Measurements from ENCODE around the gene ATP8B4. TPM values are rescaled to one million over a fixed set of nuclear protein-coding genes. Genes with fewer than 3 reads are reported as not detected.

Gene ATP8B4
- total RNA-seq, 2 donors from 2014 or later: 20.0 to 26.1 TPM

DNA sequence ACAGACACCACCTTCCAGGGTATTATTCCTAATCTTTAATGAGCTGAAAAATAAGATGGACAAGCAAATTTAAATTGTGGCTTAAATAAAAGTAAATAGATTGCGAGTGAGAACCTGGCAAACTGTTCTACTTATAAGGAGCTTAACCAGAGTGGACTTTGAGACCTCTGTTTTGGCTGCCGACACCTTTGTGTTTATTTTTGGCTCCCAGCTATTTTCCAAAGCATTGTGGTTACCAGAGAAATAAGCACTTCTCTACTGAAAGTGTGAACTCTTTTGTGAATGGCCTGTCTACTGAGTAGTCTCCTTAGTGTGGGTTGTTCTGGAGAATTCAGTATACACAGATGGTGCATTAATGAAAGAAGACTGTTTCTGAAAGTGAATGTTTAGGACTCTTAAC lies 109.4 kb downstream of the ATP8B4 start:
- Mint-ChIP-seq H3K27ac (no peak overlapping the region), H3K27me3 (peaks cover 7% of the 10 kb centered on the region), H3K4me3 (no peak overlapping the region), H3K36me3 (ENCODE audit: low read depth) (no peaks in the 10 kb centered on the region), H3K9me3 (no peaks in the 10 kb centered on the region), H3K4me1 (no peaks in the 10 kb centered on the region)
- no peak for ATAC-seq (replicated peaks)

DNA sequence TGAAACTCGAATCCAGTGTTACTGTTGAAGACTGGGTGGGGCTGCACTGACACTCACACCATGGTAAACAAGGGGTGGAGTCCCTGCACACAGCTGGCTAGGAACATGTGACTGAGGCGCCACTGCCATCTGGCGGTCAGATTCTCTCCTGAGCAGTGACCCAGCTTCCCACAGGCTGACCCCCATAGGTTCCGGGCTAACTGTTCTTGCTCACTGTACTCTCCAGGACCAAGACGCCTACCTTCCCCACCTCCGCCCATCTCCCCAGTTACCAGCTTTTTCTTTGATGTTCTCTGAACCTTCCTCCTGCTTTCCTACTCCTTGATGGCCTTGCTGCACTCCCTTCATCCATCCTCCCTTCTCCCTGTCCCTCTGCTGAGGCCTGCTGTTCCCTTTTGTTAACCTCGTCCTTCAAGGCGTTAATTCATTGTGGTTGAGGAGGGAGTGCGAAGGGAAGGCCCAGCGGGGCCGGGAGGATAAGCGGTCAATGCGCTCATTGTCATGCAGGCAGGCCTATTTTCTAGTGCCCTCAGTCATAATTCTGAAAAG lies 115.2 kb downstream of the ATP8B4 start:
- Mint-ChIP-seq H3K27me3 (peaks cover 2% of the 10 kb centered on the region), H3K4me3 (no peak overlapping the region), H3K4me1 (no peaks in the 10 kb centered on the region), H3K9me3 (no peaks in the 10 kb centered on the region), H3K27ac (peak overlapping the region; percentile 17), H3K36me3 (ENCODE audit: low read depth) (no peaks in the 10 kb centered on the region)
- peak; percentile 99 for ATAC-seq (replicated peaks)

DNA sequence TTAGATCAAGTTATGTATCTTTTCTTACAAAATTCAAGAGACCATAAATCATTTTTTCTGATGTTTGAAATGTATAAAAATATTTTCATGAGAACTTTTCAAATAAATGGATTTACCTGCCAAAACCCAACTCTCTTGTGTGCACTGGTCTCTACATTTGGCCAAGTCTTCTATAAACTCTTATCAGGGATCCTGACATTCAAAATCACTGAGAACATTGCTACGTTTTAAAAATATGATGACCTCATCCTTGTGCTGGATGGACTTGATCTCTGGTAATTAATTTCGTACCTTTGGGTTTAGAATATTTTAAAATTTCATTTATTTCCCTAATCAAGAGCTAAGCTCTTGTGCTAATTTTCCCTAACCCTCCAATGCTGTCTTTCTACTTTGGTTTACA lies 127.4 kb downstream of the ATP8B4 start:
- H3K36me3 Mint-ChIP-seq (ENCODE audit: low read depth): no peaks in the 10 kb centered on the region
- no peaks in the 10 kb centered on the region for H3K4me1 Mint-ChIP-seq
- no peaks in the 10 kb centered on the region for H3K9me3 Mint-ChIP-seq
- H3K27ac Mint-ChIP-seq: no peak overlapping the region
- no peak for ATAC-seq (replicated peaks)
- H3K4me3 Mint-ChIP-seq: no peak overlapping the region
- no peaks in the 10 kb centered on the region for H3K27me3 Mint-ChIP-seq

DNA sequence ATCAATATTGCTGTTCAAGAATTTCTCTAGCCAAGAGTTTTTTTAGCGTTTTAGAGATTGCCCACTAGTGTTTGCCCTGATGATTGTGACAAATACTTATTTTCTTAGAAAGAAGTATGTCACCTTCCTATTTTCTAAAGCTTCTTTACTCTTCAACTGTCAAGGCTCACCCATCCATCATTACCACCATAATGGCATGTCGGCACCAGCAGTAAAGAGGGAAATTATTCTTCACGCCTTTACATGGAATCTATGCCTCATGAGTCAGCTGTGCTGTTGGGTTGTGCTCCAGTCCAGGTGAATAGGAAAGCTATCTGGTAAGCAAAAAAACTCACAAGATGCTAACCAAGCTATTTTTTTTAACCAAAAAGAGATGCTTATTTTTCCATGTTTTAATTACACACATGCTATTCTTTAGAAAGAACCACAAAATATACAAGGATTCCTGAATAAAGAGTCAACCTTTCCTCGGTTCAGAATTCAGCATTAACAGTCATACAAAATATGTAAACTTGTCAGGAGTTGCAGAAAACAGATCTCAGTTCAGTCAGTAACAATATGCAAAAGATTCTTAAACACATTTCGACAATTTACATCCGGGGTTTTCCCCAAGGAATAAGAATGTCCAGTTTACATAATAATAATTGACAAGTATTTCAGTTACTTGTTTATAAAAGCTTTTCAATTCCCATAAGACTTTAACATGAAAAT lies 128.0 kb downstream of the ATP8B4 start:
- H3K4me3 Mint-ChIP-seq: no peak overlapping the region
- H3K9me3 Mint-ChIP-seq: no peaks in the 10 kb centered on the region
- H3K27me3 Mint-ChIP-seq: no peaks in the 10 kb centered on the region
- H3K27ac Mint-ChIP-seq: no peak overlapping the region
- no peaks in the 10 kb centered on the region for H3K4me1 Mint-ChIP-seq
- no peak for ATAC-seq (replicated peaks)
- no peaks in the 10 kb centered on the region for H3K36me3 Mint-ChIP-seq (ENCODE audit: low read depth)

DNA sequence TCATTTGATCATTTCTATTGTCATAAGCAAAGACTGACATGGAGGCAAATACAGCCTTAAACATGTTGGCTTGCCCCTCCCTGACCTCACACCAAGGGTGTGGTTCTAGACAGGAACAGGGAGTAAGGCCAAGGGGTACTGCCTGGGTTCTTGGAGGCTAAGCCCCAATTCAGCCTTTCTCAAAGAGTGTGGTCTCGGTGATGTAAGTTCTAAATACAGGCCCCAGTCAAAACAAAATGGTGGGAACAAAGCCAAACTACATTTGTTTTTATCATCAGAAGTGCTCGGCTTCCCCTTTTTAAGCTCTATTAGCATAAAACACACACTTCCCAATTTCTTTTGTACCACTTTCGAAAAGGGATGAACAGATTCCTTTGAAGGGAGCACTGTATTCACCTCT lies 129.5 kb downstream of the ATP8B4 start:
- Mint-ChIP-seq H3K4me3 (no peak overlapping the region), H3K4me1 (no peaks in the 10 kb centered on the region), H3K27me3 (no peaks in the 10 kb centered on the region), H3K36me3 (ENCODE audit: low read depth) (no peaks in the 10 kb centered on the region), H3K27ac (no peak overlapping the region), H3K9me3 (no peaks in the 10 kb centered on the region)
- no peak for ATAC-seq (replicated peaks)

DNA sequence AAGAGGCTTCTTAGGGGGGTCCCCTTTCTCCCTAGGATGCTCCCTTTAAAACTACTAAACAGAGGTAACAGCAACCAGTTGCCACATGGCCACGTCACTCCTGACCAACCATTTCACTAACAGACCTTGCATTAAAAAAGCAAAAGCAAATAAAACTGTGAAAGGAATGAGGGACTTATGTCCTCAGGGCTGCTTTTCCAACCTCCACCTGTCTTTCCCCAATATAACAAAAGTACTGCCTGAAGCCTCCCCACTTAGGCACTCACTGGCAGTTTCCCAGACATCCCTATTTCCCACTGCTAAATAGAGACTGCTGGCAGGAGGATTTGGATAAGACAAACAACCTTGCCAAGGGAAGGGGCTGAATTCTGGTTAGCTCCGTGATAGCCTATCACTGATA lies 130.3 kb downstream of the ATP8B4 start:
- Mint-ChIP-seq H3K9me3 (no peaks in the 10 kb centered on the region), H3K27me3 (peaks cover under 1% of the 10 kb centered on the region), H3K27ac (no peak overlapping the region), H3K4me1 (no peaks in the 10 kb centered on the region), H3K36me3 (ENCODE audit: low read depth) (no peaks in the 10 kb centered on the region), H3K4me3 (no peak overlapping the region)
- no peak for ATAC-seq (replicated peaks)

DNA sequence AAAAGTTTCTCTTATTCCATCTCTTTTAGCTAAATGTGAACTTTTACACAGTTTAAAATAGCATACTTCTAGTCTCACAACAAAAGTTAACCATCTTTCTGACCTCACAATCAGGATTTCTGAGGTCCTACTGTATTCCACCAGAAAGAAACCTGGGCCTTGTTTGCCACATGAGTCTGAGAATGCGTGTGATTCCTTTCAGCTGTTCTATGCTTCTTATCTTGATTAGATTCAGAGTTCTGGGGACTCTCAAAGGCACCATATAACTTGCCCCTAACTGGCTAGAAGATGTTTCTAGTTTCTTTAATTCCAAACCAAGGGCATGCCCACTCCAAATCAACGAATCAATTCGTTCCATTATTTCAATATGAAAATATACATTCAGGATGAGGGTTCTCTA lies 131.1 kb downstream of the ATP8B4 start:
- Mint-ChIP-seq H3K27ac (no peak overlapping the region), H3K27me3 (peaks cover 6% of the 10 kb centered on the region), H3K36me3 (ENCODE audit: low read depth) (no peaks in the 10 kb centered on the region), H3K4me1 (no peaks in the 10 kb centered on the region), H3K4me3 (no peak overlapping the region), H3K9me3 (no peaks in the 10 kb centered on the region)
- ATAC-seq (replicated peaks): no peak

DNA sequence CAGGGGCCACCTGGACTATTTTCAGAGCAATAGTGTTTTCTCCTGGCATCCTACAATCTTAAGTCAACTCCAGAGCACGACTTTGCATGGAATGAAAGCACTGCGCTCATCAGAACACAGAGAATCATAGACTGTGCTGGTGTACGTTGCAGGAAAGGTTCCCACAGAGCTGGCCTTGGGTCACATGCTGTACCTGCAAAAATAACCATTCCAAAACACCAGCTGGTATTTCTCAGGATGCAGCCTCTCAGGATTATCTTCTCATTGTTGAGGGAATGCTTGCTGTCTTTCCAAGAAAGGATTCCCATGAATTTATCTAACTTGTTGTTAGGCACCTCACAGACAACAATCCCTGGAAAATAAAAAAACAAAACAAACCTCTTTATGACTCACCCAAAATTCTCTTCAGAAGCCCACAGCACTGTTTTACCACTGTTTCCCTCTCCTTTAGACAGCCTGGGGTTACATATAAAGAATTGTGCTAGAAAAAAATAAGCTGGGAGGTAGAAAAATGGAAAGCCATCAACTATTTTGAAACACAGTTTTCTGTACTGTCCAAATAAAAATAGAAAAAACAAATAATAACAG lies 131.7 kb downstream of the ATP8B4 start:
- H3K4me1 Mint-ChIP-seq: no peaks in the 10 kb centered on the region
- no peak overlapping the region for H3K27ac Mint-ChIP-seq
- no peak for ATAC-seq (replicated peaks)
- H3K4me3 Mint-ChIP-seq: no peak overlapping the region
- peaks cover 6% of the 10 kb centered on the region for H3K27me3 Mint-ChIP-seq
- no peaks in the 10 kb centered on the region for H3K36me3 Mint-ChIP-seq (ENCODE audit: low read depth)
- H3K9me3 Mint-ChIP-seq: no peaks in the 10 kb centered on the region

DNA sequence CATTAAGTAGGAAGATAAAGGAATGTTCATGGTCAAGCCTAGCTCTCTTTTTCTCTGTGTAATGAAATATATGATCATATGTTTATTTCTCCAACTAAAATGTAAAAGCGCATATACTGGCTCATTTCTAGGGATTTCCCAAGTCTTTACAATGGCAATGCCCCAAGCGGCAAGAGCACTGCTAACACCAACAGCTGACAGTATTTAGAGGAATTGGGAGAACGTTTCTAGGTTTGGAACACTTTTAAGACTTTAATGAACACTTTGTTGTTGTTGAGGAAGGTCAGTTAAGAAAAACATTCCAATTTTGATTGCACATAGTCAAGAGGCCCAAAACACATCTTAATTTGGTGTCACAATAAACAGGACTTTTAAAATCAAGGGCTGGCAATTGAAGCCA lies 132.7 kb downstream of the ATP8B4 start:
- no peaks in the 10 kb centered on the region for H3K4me1 Mint-ChIP-seq
- H3K27ac Mint-ChIP-seq: no peak overlapping the region
- H3K9me3 Mint-ChIP-seq: no peaks in the 10 kb centered on the region
- H3K36me3 Mint-ChIP-seq (ENCODE audit: low read depth): no peaks in the 10 kb centered on the region
- no peak for ATAC-seq (replicated peaks)
- peaks cover 6% of the 10 kb centered on the region for H3K27me3 Mint-ChIP-seq
- no peak overlapping the region for H3K4me3 Mint-ChIP-seq

DNA sequence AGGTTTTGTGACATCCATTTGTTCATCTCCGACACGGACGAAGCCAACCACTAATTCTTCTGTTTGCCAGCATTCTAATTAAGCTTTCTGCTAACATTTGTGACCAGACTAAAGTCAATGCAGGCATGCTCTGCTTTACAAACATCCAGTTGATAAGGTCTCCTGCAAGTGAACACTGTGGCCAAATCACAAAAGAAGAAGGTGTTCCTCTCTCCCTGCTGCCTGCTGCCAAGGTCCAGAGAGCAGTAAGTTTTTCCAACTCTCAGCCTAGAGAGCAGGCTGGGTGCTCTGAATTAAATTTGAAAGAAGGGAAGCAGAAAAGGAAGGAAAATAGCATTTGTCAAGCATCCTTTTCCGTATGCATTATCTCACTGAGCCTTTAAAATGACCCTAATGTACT lies 133.6 kb downstream of the ATP8B4 start:
- Mint-ChIP-seq H3K36me3 (ENCODE audit: low read depth) (no peaks in the 10 kb centered on the region), H3K4me3 (no peak overlapping the region), H3K27ac (no peak overlapping the region), H3K9me3 (no peaks in the 10 kb centered on the region), H3K27me3 (peaks cover 6% of the 10 kb centered on the region), H3K4me1 (no peaks in the 10 kb centered on the region)
- no peak for ATAC-seq (replicated peaks)

DNA sequence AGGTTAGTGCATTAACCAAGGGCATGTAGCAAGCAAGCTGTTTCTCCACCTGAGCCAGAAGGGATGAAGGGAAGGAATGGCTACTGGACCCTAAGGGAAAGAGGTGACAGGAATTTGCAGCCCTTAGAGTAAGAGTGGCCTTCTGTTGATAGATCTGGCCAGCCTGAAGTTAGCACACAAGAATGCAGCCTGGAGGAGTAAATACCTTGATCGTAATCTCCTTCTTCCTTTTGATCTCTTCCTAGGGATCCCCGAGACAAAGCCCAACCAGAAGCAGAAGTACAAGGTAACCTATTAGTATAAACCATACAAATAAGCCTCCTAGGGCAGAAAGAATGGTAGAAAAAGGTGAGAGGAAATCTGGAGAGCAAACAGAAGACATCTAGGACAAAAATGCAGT lies 134.6 kb downstream of the ATP8B4 start:
- H3K27me3 Mint-ChIP-seq: peaks cover 6% of the 10 kb centered on the region
- H3K9me3 Mint-ChIP-seq: no peaks in the 10 kb centered on the region
- no peaks in the 10 kb centered on the region for H3K36me3 Mint-ChIP-seq (ENCODE audit: low read depth)
- no peaks in the 10 kb centered on the region for H3K4me1 Mint-ChIP-seq
- H3K4me3 Mint-ChIP-seq: no peak overlapping the region
- H3K27ac Mint-ChIP-seq: no peak overlapping the region
- no peak for ATAC-seq (replicated peaks)

DNA sequence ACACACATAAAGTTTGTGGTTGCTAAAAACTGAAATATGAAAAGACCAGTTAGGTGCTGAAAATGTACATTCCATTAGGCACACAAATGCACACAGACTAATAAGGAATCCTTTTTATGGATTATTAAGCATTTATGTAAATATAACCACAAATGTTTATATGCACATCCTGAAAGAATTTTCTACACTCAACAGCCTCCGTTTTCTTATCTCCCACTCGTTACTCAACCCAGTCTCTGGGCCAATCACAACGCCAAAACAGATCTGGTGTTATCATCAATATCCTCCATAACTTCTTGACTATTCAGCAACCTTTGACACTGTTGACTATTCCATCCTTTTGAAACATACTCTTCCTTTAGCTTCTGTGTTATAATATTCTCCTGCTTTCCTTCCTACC lies 136.4 kb downstream of the ATP8B4 start:
- no peaks in the 10 kb centered on the region for H3K4me1 Mint-ChIP-seq
- no peaks in the 10 kb centered on the region for H3K36me3 Mint-ChIP-seq (ENCODE audit: low read depth)
- ATAC-seq (replicated peaks): no peak
- no peaks in the 10 kb centered on the region for H3K9me3 Mint-ChIP-seq
- H3K4me3 Mint-ChIP-seq: no peak overlapping the region
- peaks cover 6% of the 10 kb centered on the region for H3K27me3 Mint-ChIP-seq
- no peak overlapping the region for H3K27ac Mint-ChIP-seq

DNA sequence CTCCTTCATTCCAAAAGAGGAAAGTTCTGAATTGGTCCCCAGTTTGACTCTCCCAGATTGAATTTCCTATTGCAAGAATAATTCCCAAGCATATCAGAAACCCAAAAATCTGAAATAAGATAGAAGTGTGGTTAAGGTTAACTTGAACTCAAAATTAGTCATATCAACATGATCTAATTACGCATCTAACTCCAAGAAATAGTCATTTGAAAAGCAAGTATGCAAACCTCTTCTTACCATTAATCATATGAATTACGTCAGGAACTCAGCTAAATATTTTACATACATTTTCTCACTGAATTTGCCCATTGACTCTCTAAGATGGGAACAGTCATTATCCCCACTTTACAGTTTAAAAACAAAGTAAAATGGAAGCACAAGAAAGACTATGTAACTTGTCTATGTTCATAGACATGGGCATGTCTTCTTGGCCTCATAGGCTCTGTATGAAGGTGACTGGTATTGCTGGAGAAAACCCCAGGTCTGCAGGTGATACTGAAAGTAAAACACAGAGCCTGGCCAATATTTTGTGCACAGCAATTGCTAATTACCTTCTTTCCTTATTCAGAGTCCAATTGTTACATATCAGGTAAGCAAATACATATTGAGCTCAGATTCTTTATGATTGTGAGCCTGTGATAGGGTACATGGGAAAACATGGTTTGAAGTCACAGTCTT lies 139.2 kb downstream of the ATP8B4 start:
- H3K4me3 Mint-ChIP-seq: peak overlapping the region; percentile 19
- peaks cover 6% of the 10 kb centered on the region for H3K27me3 Mint-ChIP-seq
- H3K27ac Mint-ChIP-seq: no peak overlapping the region
- peak; percentile 68 for ATAC-seq (replicated peaks)
- no peaks in the 10 kb centered on the region for H3K4me1 Mint-ChIP-seq
- H3K36me3 Mint-ChIP-seq (ENCODE audit: low read depth): no peaks in the 10 kb centered on the region
- no peaks in the 10 kb centered on the region for H3K9me3 Mint-ChIP-seq

DNA sequence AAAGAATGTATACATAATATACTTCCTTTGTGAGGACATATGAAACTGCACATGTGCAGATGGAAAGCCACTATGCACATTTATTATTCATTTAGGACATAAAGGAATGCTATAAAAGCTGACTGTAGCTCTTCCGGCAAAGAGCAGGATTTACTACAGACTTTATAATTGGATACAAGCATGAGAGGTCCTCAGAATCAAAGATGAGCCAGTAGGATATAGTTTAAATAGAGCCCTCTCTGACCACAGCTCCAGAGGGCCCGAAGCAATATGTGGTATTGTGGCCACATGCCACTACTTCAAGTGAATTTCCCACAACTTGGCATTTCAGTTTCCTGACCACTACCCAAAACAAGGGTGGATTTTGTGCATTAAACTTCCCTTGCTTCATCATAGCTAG lies 140.9 kb downstream of the ATP8B4 start:
- Mint-ChIP-seq H3K27me3 (no peaks in the 10 kb centered on the region), H3K27ac (no peak overlapping the region), H3K36me3 (ENCODE audit: low read depth) (no peaks in the 10 kb centered on the region), H3K4me1 (no peaks in the 10 kb centered on the region), H3K4me3 (no peak overlapping the region), H3K9me3 (no peaks in the 10 kb centered on the region)
- no peak for ATAC-seq (replicated peaks)

DNA sequence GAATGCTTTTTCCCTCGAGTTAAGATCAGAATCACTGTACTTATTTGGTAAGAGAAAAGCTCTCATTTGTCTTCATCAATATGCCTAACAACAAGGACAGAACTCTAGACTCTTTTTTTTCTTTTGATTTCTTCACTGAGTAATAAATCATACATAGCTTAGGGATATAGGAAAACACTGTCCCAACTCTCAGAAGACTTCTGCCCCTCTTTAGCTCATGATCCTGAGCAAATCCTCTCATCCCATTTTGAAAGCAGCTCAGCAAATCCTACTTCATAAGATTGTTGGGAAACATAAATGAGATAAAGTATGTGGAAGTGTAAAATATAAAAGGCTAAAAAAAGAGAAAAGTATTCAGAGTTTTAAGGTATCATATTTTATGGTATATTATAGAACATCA lies 141.7 kb downstream of the ATP8B4 start:
- Mint-ChIP-seq H3K4me1 (no peaks in the 10 kb centered on the region), H3K27me3 (no peaks in the 10 kb centered on the region), H3K36me3 (ENCODE audit: low read depth) (no peaks in the 10 kb centered on the region), H3K4me3 (no peak overlapping the region), H3K27ac (no peak overlapping the region), H3K9me3 (no peaks in the 10 kb centered on the region)
- ATAC-seq (replicated peaks): no peak
